ENCODE results near the gene CDC16. TPM values are rescaled to one million over a fixed set of nuclear protein-coding genes. Genes with fewer than 3 reads are reported as not detected.

CDC16 gene
- total and polyA plus RNA-seq, 2 of the 13 experiments (the other 11 are each of a cell fraction or from before 2014, with no cell fraction given): 24.2 to 60.9 TPM

DNA sequence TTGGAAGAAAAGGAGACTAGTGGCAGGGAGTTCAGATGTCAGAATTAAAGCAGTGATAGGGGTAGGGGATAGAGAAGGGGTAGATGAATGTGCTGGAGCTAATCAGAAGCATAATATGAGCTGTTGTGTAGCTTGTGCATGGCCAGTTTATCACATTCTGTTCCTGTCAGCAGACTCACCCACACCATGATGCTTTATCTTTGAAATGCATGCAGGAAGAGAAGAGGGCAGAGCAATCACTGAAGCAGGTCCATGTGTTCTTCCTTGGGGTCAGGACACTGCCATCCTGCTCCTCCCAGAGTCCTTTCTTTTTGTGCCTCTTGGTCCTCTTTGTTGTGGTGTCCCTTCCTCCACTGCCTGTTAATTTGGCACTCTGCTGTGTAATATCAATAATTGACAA lies 85.4 kb downstream of the CDC16 start:
- no peak overlapping the region for H3K4me3 ChIP-seq (replicated peaks in 1 of 3; ENCODE audit: insufficient read depth in 1 of 3, low read depth in 2 of 3, low read length in 3 of 3)
- CTCF ChIA-PET (ENCODE audit: low intra/inter-chr PET ratio, low total read pairs): no interaction called here
- no peak overlapping the region for H2AFZ ChIP-seq (ENCODE audit: low read length)
- no peak overlapping the region for H3K4me2 ChIP-seq (ENCODE audit: low read depth, low read length)
- in situ Hi-C loops (cut with HindIII; ENCODE audit: extremely low pct_ligation_motif_present, low pct_unique_long_range_greater_than_20kb): no loop called here
- H3K36me3 ChIP-seq (replicated peaks in 1 of 2; ENCODE audit: control insufficient read depth in 1 of 2, insufficient read depth in 2 of 2, low read length in 2 of 2): peaks cover 15 to 38% of the 10 kb centered on the region in 2 experiments
- ATAC-seq: no peak
- TF ChIP-seq ADNP (CRISPR knock-in tag; IDR thresholded peaks at IDR 0.05): no peak
- TF ChIP-seq, protein P1, sequence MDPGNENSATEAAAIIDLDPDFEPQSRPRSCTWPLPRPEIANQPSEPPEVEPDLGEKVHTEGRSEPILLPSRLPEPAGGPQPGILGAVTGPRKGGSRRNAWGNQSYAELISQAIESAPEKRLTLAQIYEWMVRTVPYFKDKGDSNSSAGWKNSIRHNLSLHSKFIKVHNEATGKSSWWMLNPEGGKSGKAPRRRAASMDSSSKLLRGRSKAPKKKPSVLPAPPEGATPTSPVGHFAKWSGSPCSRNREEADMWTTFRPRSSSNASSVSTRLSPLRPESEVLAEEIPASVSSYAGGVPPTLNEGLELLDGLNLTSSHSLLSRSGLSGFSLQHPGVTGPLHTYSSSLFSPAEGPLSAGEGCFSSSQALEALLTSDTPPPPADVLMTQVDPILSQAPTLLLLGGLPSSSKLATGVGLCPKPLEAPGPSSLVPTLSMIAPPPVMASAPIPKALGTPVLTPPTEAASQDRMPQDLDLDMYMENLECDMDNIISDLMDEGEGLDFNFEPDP (CRISPR knock-in tag; conservative IDR thresholded peaks at IDR 0.05): no peak
- TF ChIP-seq, protein P2, sequence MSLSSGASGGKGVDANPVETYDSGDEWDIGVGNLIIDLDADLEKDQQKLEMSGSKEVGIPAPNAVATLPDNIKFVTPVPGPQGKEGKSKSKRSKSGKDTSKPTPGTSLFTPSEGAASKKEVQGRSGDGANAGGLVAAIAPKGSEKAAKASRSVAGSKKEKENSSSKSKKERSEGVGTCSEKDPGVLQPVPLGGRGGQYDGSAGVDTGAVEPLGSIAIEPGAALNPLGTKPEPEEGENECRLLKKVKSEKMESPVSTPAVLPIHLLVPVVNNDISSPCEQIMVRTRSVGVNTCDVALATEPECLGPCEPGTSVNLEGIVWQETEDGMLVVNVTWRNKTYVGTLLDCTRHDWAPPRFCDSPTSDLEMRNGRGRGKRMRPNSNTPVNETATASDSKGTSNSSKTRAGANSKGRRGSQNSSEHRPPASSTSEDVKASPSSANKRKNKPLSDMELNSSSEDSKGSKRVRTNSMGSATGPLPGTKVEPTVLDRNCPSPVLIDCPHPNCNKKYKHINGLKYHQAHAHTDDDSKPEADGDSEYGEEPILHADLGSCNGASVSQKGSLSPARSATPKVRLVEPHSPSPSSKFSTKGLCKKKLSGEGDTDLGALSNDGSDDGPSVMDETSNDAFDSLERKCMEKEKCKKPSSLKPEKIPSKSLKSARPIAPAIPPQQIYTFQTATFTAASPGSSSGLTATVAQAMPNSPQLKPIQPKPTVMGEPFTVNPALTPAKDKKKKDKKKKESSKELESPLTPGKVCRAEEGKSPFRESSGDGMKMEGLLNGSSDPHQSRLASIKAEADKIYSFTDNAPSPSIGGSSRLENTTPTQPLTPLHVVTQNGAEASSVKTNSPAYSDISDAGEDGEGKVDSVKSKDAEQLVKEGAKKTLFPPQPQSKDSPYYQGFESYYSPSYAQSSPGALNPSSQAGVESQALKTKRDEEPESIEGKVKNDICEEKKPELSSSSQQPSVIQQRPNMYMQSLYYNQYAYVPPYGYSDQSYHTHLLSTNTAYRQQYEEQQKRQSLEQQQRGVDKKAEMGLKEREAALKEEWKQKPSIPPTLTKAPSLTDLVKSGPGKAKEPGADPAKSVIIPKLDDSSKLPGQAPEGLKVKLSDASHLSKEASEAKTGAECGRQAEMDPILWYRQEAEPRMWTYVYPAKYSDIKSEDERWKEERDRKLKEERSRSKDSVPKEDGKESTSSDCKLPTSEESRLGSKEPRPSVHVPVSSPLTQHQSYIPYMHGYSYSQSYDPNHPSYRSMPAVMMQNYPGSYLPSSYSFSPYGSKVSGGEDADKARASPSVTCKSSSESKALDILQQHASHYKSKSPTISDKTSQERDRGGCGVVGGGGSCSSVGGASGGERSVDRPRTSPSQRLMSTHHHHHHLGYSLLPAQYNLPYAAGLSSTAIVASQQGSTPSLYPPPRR (CRISPR knock-in tag; IDR thresholded peaks at IDR 0.05; ENCODE audit: borderline replicate concordance): no peak
- H3K79me2 ChIP-seq (ENCODE audit: insufficient read depth, low read length): peaks cover 50% of the 10 kb centered on the region
- BruUV-seq (replicated peaks): no TSS peak
- no peak for DNase-seq (ENCODE audit: low spot score)
- H3K9me3 ChIP-seq (ENCODE audit: low read length): no peaks in the 10 kb centered on the region
- H3K9ac ChIP-seq (ENCODE audit: insufficient read depth, low read depth, low read length): no peak overlapping the region
- peaks cover 51% of the 10 kb centered on the region for H3K4me1 ChIP-seq (ENCODE audit: insufficient read depth, low read length)
- intact Hi-C loops (cut with micrococcal nuclease; ENCODE audit: unreplicated experiment): no loop called here
- POLR2A ChIA-PET: interaction anchor here (1.2 kb wide), 1 partner anchor 38 kb away, joined by 3 read pairs; the partner anchor contains the start of gene UPF3A
- FAIRE-seq: no peak
- no peaks in the 10 kb centered on the region for H3K27me3 ChIP-seq (ENCODE audit: control insufficient read depth in 1 of 2, insufficient read depth in 2 of 2, low read length in 2 of 2)
- H3K27ac ChIP-seq (ENCODE audit: extremely low read length, insufficient read depth, low read length): no peak overlapping the region
- no peaks in the 10 kb centered on the region for H4K20me1 ChIP-seq (ENCODE audit: insufficient read depth, low read length)
